ENCODE results near the gene IER3. TPM values are rescaled to one million over a fixed set of nuclear protein-coding genes. Genes with fewer than 3 reads are reported as not detected.

Gene IER3
- total and polyA plus RNA-seq, 9 of the 15 experiments (the other 6 are each of a cell fraction or from before 2014, with no cell fraction given), result 1.5 to 30.0 (median 11.5) TPM

DNA sequence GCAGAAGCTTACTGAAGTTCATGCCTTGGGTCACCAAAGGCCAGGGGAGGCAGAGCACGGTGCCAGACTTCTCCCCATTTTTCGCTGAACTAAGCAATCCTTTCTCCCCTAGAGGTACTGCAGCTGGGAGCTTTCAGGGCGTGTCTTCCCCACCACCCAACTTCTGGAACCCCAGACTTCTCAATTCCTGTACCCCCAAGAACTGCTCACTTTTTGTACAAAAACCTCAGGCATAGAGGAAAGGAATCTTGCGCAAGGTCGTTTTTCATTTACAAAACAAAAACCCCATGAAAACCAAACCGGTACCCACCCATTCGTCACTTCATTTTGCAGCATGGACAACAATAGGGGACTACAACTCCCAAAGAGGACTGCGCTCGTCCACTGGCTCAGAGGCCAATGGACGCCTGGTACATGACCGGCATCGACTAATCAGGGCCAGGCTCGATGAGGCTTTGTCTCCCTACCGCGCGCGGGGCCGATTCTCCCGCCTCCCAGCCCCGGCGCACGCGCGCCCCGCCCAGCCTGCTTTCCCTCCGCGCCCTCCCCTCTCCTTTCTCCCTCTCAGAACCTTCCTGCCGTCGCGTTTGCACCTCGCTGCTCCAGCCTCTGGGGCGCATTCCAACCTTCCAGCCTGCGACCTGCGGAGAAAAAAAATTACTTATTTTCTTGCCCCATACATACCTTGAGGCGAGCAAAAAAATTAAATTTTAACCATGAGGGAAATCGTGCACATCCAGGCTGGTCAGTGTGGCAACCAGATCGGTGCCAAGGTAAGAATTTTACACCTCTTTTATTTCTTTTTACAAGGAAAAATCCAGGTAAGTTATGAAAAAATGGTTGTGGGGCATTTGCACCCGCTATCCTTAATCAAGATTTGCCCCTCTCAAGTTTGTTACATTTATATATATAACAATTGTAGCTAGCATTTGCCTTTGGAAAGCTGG, 24.3 kb downstream of the IER3 start, which contains the start of gene TUBB (continued):
- TF ChIP-seq ZNF561 (CRISPR knock-in tag; conservative IDR thresholded peaks at IDR 0.05) (no peak), HDAC2 (IDR thresholded peaks at IDR 0.05) (peak; percentile 61; the same call in 1 of the 2 replicates), SETDB1 (IDR thresholded peaks at IDR 0.05; ENCODE audit: low read length) (peak; percentile 30), TAF1 (IDR thresholded peaks at IDR 0.05; ENCODE audit: control insufficient read depth, extremely low read depth, insufficient read depth, low read length, severe bottlenecking) (peak; percentile 100), ZNF398 (CRISPR knock-in tag; IDR thresholded peaks at IDR 0.05) (no peak), ZBTB2 (IDR thresholded peaks at IDR 0.05) (peak; percentile 89), ZNF644 (tag; IDR thresholded peaks at IDR 0.05; ENCODE audit: low read depth) (no peak; the same call in 1 of the 2 replicates), GABPB1 (CRISPR knock-in tag; IDR thresholded peaks at IDR 0.05) (0 out of 2 replicates have a peak, but pooled peaks have one; percentile 30), TCF7 (IDR thresholded peaks at IDR 0.05; ENCODE audit: borderline replicate concordance) (peak; percentile 57; the same call in 1 of the 2 replicates), RBM34 (IDR thresholded peaks at IDR 0.05; ENCODE audit: borderline replicate concordance, insufficient read depth, low read length) (no peak), MAFG (tag; conservative IDR thresholded peaks at IDR 0.05) (peak; percentile 97), RBM14 (IDR thresholded peaks at IDR 0.05; ENCODE audit: borderline replicate concordance, insufficient read depth, low read depth, low read length) (no peak), ELK1 (CRISPR knock-in tag; IDR thresholded peaks at IDR 0.05) (no peak), ADNP (tag; IDR thresholded peaks at IDR 0.05) (no peak), LCOR (CRISPR knock-in tag; IDR thresholded peaks at IDR 0.05) (peak; percentile 82)
- TF ChIP-seq, protein P1, sequence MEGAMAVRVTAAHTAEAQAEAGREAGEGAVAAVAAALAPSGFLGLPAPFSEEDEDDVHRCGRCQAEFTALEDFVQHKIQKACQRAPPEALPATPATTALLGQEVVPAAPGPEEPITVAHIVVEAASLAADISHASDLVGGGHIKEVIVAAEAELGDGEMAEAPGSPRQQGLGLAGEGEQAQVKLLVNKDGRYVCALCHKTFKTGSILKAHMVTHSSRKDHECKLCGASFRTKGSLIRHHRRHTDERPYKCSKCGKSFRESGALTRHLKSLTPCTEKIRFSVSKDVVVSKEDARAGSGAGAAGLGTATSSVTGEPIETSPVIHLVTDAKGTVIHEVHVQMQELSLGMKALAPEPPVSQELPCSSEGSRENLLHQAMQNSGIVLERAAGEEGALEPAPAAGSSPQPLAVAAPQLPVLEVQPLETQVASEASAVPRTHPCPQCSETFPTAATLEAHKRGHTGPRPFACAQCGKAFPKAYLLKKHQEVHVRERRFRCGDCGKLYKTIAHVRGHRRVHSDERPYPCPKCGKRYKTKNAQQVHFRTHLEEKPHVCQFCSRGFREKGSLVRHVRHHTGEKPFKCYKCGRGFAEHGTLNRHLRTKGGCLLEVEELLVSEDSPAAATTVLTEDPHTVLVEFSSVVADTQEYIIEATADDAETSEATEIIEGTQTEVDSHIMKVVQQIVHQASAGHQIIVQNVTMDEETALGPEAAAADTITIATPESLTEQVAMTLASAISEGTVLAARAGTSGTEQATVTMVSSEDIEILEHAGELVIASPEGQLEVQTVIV (CRISPR knock-in tag; IDR thresholded peaks at IDR 0.05; ENCODE audit: borderline replicate concordance), result peak; percentile 85
- TF ChIP-seq, protein P2, sequence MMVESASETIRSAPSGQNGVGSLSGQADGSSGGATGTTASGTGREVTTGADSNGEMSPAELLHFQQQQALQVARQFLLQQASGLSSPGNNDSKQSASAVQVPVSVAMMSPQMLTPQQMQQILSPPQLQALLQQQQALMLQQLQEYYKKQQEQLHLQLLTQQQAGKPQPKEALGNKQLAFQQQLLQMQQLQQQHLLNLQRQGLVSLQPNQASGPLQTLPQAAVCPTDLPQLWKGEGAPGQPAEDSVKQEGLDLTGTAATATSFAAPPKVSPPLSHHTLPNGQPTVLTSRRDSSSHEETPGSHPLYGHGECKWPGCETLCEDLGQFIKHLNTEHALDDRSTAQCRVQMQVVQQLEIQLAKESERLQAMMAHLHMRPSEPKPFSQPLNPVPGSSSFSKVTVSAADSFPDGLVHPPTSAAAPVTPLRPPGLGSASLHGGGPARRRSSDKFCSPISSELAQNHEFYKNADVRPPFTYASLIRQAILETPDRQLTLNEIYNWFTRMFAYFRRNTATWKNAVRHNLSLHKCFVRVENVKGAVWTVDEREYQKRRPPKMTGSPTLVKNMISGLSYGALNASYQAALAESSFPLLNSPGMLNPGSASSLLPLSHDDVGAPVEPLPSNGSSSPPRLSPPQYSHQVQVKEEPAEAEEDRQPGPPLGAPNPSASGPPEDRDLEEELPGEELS (CRISPR knock-in tag; IDR thresholded peaks at IDR 0.05; ENCODE audit: borderline replicate concordance), result no peak
